Daoy (cell line): ENCODE measurements around the gene COX7A2. TPM values are rescaled to one million over a fixed set of nuclear protein-coding genes. Genes with fewer than 3 reads are reported as not detected.
A peak's percentile ranks its signal among the peaks of the same experiment; 100 is the strongest.

Experiments used
- DNase-seq: peaks from one replicate; pipeline ENCODE4 v3.0.0-alpha.2; 2015; ENCODE audit warnings: low read depth
- total RNA-seq: library from RNA; depleted of rRNA; stranded (reverse); fragments of >200 nt; shearing (Covaris generic); gene quantifications from 2 replicates; pipeline ENCODE4 v1.2.3, GENCODE V29; 2014

COX7A2 gene
- total RNA-seq, 1 experiment from 2014 or later, result 801 TPM

- DNase-seq, result no peak
These were observed 23.2 kb downstream of the COX7A2 start for GRCh38 chr6:75220357-75220756.

GRCh38 chr6:75219263-75219662 lies 24.3 kb downstream of the COX7A2 start:
- DNase-seq, result no peak

GRCh38 chr6:75217193-75217592 lies 26.4 kb downstream of the COX7A2 start:
- no peak for DNase-seq

- DNase-seq, result no peak
These were observed 28.3 kb downstream of the COX7A2 start for GRCh38 chr6:75215291-75215690.

GRCh38 chr6:75213732-75214131 lies 29.9 kb downstream of the COX7A2 start:
- no peak for DNase-seq

GRCh38 chr6:75213112-75213511 lies 30.5 kb downstream of the COX7A2 start:
- no peak for DNase-seq

- no peak for DNase-seq
These were observed 31.5 kb downstream of the COX7A2 start for GRCh38 chr6:75211920-75212590.

GRCh38 chr6:75210885-75211739 lies 32.5 kb downstream of the COX7A2 start:
- DNase-seq, result peak; percentile 65

- DNase-seq, result no peak
These were observed 34.3 kb downstream of the COX7A2 start for GRCh38 chr6:75209184-75209723.

GRCh38 chr6:75208298-75209183 lies 35.1 kb downstream of the COX7A2 start:
- DNase-seq, result peak; percentile 85

- DNase-seq, result no peak
These were observed 36.8 kb downstream of the COX7A2 start for GRCh38 chr6:75206576-75207342.

GRCh38 chr6:75205776-75206575 lies 37.6 kb downstream of the COX7A2 start, which contains the start of gene COL12A1:
Gene COL12A1 (minus strand): TSS chr6:75206053. CDS start chr6:75202792, 3,261 bp downstream.
- DNase-seq, result peak; percentile 94

GRCh38 chr6:75204959-75205775 lies 38.4 kb downstream of the COX7A2 start:
- DNase-seq, result peak; percentile 80

- DNase-seq, result peak; percentile 90
These were observed 39.2 kb downstream of the COX7A2 start for GRCh38 chr6:75204217-75204958.

- DNase-seq, result no peak
These were observed 39.9 kb downstream of the COX7A2 start for GRCh38 chr6:75203721-75204120.

- no peak for DNase-seq
These were observed 40.9 kb downstream of the COX7A2 start for GRCh38 chr6:75202676-75203131.

- DNase-seq, result peak; percentile 39
These were observed 41.5 kb downstream of the COX7A2 start for GRCh38 chr6:75201901-75202672.

GRCh38 chr6:75201021-75201420 lies 42.6 kb downstream of the COX7A2 start:
- no peak for DNase-seq
